HCT116 (cell line): ENCODE data around the gene CSNK2A2. TPM values are rescaled to one million over a fixed set of nuclear protein-coding genes. Genes with fewer than 3 reads are reported as not detected.

ENCODE experiments used
- ATAC-seq: fragments of 200-7000 bp; cut with Tn5 transposase; 2 replicates; pipeline ENCODE4 v1.9.1; 2020; ENCODE audit warnings: mild to moderate bottlenecking, moderate library complexity
- BruUV-seq: library from RNA; stranded (reverse); fragments of 400-500 nt; replicated peaks from 2 replicates; lab custom pipeline; 2021; lab: Mats Ljungman, UMichigan
- CTCF ChIA-PET: fragments of 300-600 bp; sonication (Branson Sonifier 250); formaldehyde crosslinking; loops from one replicate; lab custom pipeline; 2021; ENCODE audit warnings: antibody characterized with exemption; lab: Charles Lee
- POLR2A ChIA-PET: fragments of 300-600, 350-600 bp; sonication (Branson Sonifier 250); formaldehyde crosslinking; loops from one replicate; lab custom pipeline; 2021; ENCODE audit warnings: antibody characterized with exemption; lab: Charles Lee
- RAD21 ChIA-PET, 2 experiments: fragments of 300-600 bp; sonication (Branson Sonifier 250); formaldehyde crosslinking; loops; one replicate each; lab custom pipeline; 2023; ENCODE audit warnings: low total read pairs in 2 of 2; ENCODE audit not compliant: uncharacterized antibody in 2 of 2, unreplicated experiment in 2 of 2, low non-redundant PET in 1 of 2; lab: Charles Lee
- DNase-seq: peaks from one replicate; pipeline ENCODE4 v3.0.0-alpha.2; 2010; ENCODE audit warnings: low read depth, low spot score
- H2AFZ ChIP-seq: fragments of 200-600 bp; shearing (Covaris generic), sonication (generic); 2 replicates; pipeline ENCODE4 v1.6.1; 2017; ENCODE audit warnings: low read depth, mixed run types, mixed read lengths, antibody characterized with exemption, low read length; ENCODE audit not compliant: poor library complexity, severe bottlenecking
- H3K27ac ChIP-seq: 2 replicates; pipeline ENCODE4 v1.5.1; 2012; ENCODE audit warnings: low read depth, low read length
- H3K27me3 ChIP-seq: fragments of 200-600 bp; sonication (generic); 2 replicates; pipeline ENCODE4 v1.6.1; 2016; ENCODE audit warnings: mixed run types, low read length, mixed read lengths; ENCODE audit not compliant: insufficient read depth
- H3K36me3 ChIP-seq, 2 experiments: fragments of 200-500 bp in 1 of 2; fragments of 200-600 bp in 1 of 2; sonication (Bioruptor generic) in 1 of 2; sonication (generic) in 1 of 2; 2 replicates each; pipeline versions ENCODE4 v1.5.1 to v1.6.1; 2014 to 2016; ENCODE audit warnings: low read length in 2 of 2, inconsistent platforms in 1 of 2, mixed read lengths in 1 of 2, mixed run types in 1 of 2; ENCODE audit not compliant: insufficient read depth in 2 of 2, control insufficient read depth in 1 of 2
- H3K4me1 ChIP-seq, 2 experiments: fragments of 200-600 bp in 1 of 2; sonication (generic) in 1 of 2; 2 replicates each; pipeline versions ENCODE4 v1.5.1 to v1.6.1; 2012 to 2017; ENCODE audit warnings: low read length in 2 of 2, inconsistent platforms in 1 of 2, mild to moderate bottlenecking in 1 of 2, mixed read lengths in 1 of 2, mixed run types in 1 of 2, moderate library complexity in 1 of 2; ENCODE audit not compliant: insufficient read depth in 2 of 2, control insufficient read depth in 1 of 2
- H3K4me2 ChIP-seq: fragments of 200-600 bp; sonication (generic); 2 replicates; pipeline ENCODE4 v1.6.1; 2017; ENCODE audit warnings: mixed run types, low read length, mixed read lengths
- H3K4me3 ChIP-seq, 2 experiments: fragments of 200-600 bp in 1 of 2; sonication (generic) in 1 of 2; replicated peaks in 1 of 2; 2 replicates each; pipeline ENCODE4 v1.5.1; 2011 to 2016; ENCODE audit warnings: low read length in 2 of 2, control low read depth in 1 of 2, low read depth in 1 of 2, mild to moderate bottlenecking in 1 of 2, mixed read lengths in 1 of 2, mixed run types in 1 of 2
- H3K79me2 ChIP-seq: fragments of 200-600 bp; sonication (generic); 2 replicates; pipeline ENCODE4 v1.6.1; 2017; ENCODE audit warnings: mild to moderate bottlenecking, mixed run types, low read length, moderate library complexity, mixed read lengths; ENCODE audit not compliant: insufficient read depth
- H3K9ac ChIP-seq: fragments of 200-600 bp; sonication (generic); 2 replicates; pipeline ENCODE4 v1.6.1; 2016; ENCODE audit warnings: low read length, mixed read lengths
- H3K9me2 ChIP-seq: fragments of 200-600 bp; sonication (generic), shearing (Covaris generic); 2 replicates; pipeline ENCODE4 v1.6.1; 2017; ENCODE audit warnings: mixed run types, mild to moderate bottlenecking, moderate library complexity; ENCODE audit not compliant: insufficient read depth
- H3K9me3 ChIP-seq, 2 experiments: fragments of 200-500 bp in 1 of 2; fragments of 200-600 bp in 1 of 2; sonication (Bioruptor generic) in 1 of 2; sonication (generic) in 1 of 2; 2 replicates each; pipeline ENCODE4 v1.6.1; 2014 to 2017; ENCODE audit warnings: low read length in 2 of 2, mixed read lengths in 2 of 2, inconsistent platforms in 1 of 2, low read depth in 1 of 2, mild to moderate bottlenecking in 1 of 2, mixed run types in 1 of 2, moderate library complexity in 1 of 2; ENCODE audit not compliant: control insufficient read depth in 1 of 2, insufficient read depth in 1 of 2
- H4K20me1 ChIP-seq: fragments of 200-600 bp; sonication (generic), shearing (Covaris generic); 2 replicates; pipeline ENCODE4 v1.6.1; 2017; ENCODE audit warnings: mixed run types, mild to moderate bottlenecking, moderate library complexity; ENCODE audit not compliant: insufficient read depth
- CBX3 ChIP-seq: IDR thresholded peaks from 2 replicates; pipeline ENCODE4 v1.6.1; 2012; ENCODE audit warnings: low read depth
- CEBPB ChIP-seq: IDR thresholded peaks from 2 replicates; pipeline ENCODE4 v1.6.1; 2012; ENCODE audit warnings: low read depth
- EGR1 ChIP-seq: IDR thresholded peaks from 2 replicates; pipeline ENCODE4 v1.6.1; 2012; ENCODE audit warnings: low read depth
- ELF1 ChIP-seq: IDR thresholded peaks from 2 replicates; pipeline ENCODE4 v1.6.1; 2012; ENCODE audit warnings: low read depth, borderline replicate concordance
- EZH2 ChIP-seq: fragments of 200-600 bp; sonication (generic); IDR thresholded peaks from 2 replicates; pipeline ENCODE4 v1.6.1; 2017; ENCODE audit warnings: antibody characterized with exemption, mixed run types
- EZH2phosphoT487 ChIP-seq: fragments of 200-600 bp; IDR thresholded peaks from 2 replicates; pipeline ENCODE4 v1.6.1; 2018; ENCODE audit warnings: antibody characterized with exemption, borderline replicate concordance
- JUND ChIP-seq: IDR thresholded peaks from 2 replicates; pipeline ENCODE4 v1.6.1; 2012
- POLR2A ChIP-seq: IDR thresholded peaks from 2 replicates; pipeline ENCODE4 v1.7.0; 2011; ENCODE audit warnings: borderline replicate concordance; ENCODE audit not compliant: insufficient read depth, insufficient read length; ENCODE audit errors: extremely low read depth
- POLR2AphosphoS5 ChIP-seq: IDR thresholded peaks from 2 replicates; pipeline ENCODE4 v1.6.1; 2011; ENCODE audit warnings: mild to moderate bottlenecking, low read depth, low read length, moderate library complexity
- RAD21 ChIP-seq: IDR thresholded peaks from 2 replicates; pipeline ENCODE4 v1.6.1; 2012; ENCODE audit warnings: low read depth, mild to moderate bottlenecking
- REST ChIP-seq: IDR thresholded peaks from 2 replicates; pipeline ENCODE4 v1.6.1; 2012; ENCODE audit warnings: low read depth
- SP1 ChIP-seq: IDR thresholded peaks from 2 replicates; pipeline ENCODE4 v1.6.1; 2012; ENCODE audit warnings: low read depth
- SRF ChIP-seq: IDR thresholded peaks from 2 replicates; pipeline ENCODE4 v1.6.1; 2012; ENCODE audit warnings: low read depth
- TCF7L2 ChIP-seq: IDR thresholded peaks from 2 replicates; pipeline ENCODE4 v1.7.0; 2011; ENCODE audit warnings: borderline replicate concordance, inconsistent platforms; ENCODE audit not compliant: insufficient read depth, insufficient read length; ENCODE audit errors: extremely low read depth
- YY1 ChIP-seq: IDR thresholded peaks from 2 replicates; pipeline ENCODE4 v1.6.1; 2011; ENCODE audit warnings: low read length, low read depth, moderate library complexity, mild to moderate bottlenecking; ENCODE audit not compliant: insufficient replicate concordance; ENCODE audit errors: extremely low read depth
- ZBTB33 ChIP-seq: IDR thresholded peaks from 2 replicates; pipeline ENCODE4 v1.6.1; 2011; ENCODE audit warnings: mild to moderate bottlenecking, low read length, moderate library complexity; ENCODE audit not compliant: insufficient replicate concordance; ENCODE audit errors: extremely low read depth
- ZFX ChIP-seq: fragments of 450-650 bp; IDR thresholded peaks from 2 replicates; pipeline ENCODE4 v1.6.1; 2017
- ZNF274 ChIP-seq: fragments of 200-500 bp; sonication (Bioruptor generic); IDR thresholded peaks from 2 replicates; pipeline ENCODE4 v1.6.1; 2014; ENCODE audit warnings: mild to moderate bottlenecking, low read depth, low read length, inconsistent platforms
- intact Hi-C: fragments of 100-400 bp; cut with micrococcal nuclease; formaldehyde crosslinking; loops from 2 replicates; pipeline ENCODE4 v1.10.0; 2022
- total RNA-seq: library from RNA; stranded (reverse); gene quantifications from one replicate; pipeline ENCODE4 v1.2.1, GENCODE V29; 2021; ENCODE audit not compliant: unreplicated experiment

CSNK2A2 gene
- total RNA-seq, 1 experiment from 2014 or later, result 97.7 TPM

- Histone ChIP-seq H3K79me2 (no peaks in the 10 kb centered on the region), H3K27me3 (no peaks in the 10 kb centered on the region), H3K4me3 (no peak overlapping the region), H3K9ac (no peak overlapping the region), H2AFZ (no peak overlapping the region), H4K20me1 (no peaks in the 10 kb centered on the region), H3K4me1 (no peaks in the 10 kb centered on the region), H3K27ac (no peak overlapping the region), H3K36me3 (no peaks in the 10 kb centered on the region), H3K9me2 (no peaks in the 10 kb centered on the region), H3K9me3 (no peaks in the 10 kb centered on the region), H3K4me2 (no peak overlapping the region)
- POLR2A ChIA-PET, result no interaction called here
- RAD21 ChIA-PET, result no interaction called here
- ATAC-seq (no peak), DNase-seq (no peak)
- no TSS peak for BruUV-seq
- TF ChIP-seq ELF1 (no peak), JUND (no peak), RAD21 (no peak), POLR2AphosphoS5 (no peak), SRF (no peak), EGR1 (no peak), EZH2 (no peak), CBX3 (no peak), ZBTB33 (no peak), SP1 (no peak), ZNF274 (no peak), CEBPB (no peak), ZFX (no peak), REST (no peak), YY1 (no peak), TCF7L2 (no peak), EZH2phosphoT487 (no peak), POLR2A (no peak)
- CTCF ChIA-PET, result interaction anchor here (1.2 kb wide), 1 partner anchor 15 kb away, joined by 3 read pairs; no protein-coding TSS in a partner anchor
- intact Hi-C loops, result no loop called here
These were observed 60.3 kb downstream of the CSNK2A2 start for GRCh38 chr16:58137581-58137980.
